Upper lobe of left lung (tissue), 6 donors: ENCODE measurements around the gene SND1. TPM values are rescaled to one million over a fixed set of nuclear protein-coding genes. Genes with fewer than 3 reads are reported as not detected.
A peak's percentile ranks its signal among the peaks of the same experiment; 100 is the strongest.

Experiments
- ATAC-seq, 2 donors: fragments of 200-7000 bp; cut with Tn5 transposase; one replicate each; pipeline ENCODE4 v1.9.1; 2022; ENCODE audit warnings: mild to moderate bottlenecking in 2 of 2, moderate library complexity in 2 of 2; ENCODE audit not compliant: low FRiP score in 2 of 2
- DNase-seq, 2 donors: peaks; one replicate each; pipeline ENCODE4 v3.0.0-alpha.2; 2019 to 2020
- H3K27ac ChIP-seq, 4 donors: fragments of 200-600 bp; sonication (generic); one replicate each; pipeline ENCODE4 v1.5.1; 2016 to 2019
- H3K27me3 ChIP-seq, 4 donors: fragments of 200-600 bp; sonication (generic); one replicate each; pipeline ENCODE4 v1.5.1; 2017 to 2019
- H3K36me3 ChIP-seq, 4 donors: fragments of 200-600 bp; sonication (generic); one replicate each; pipeline ENCODE4 v1.5.1; 2016 to 2019
- H3K4me1 ChIP-seq, 4 donors: fragments of 200-600 bp; sonication (generic); one replicate each; pipeline ENCODE4 v1.5.1; 2018 to 2019
- H3K4me3 ChIP-seq, 4 donors: fragments of 200-600 bp; sonication (generic); one replicate each; pipeline ENCODE4 v1.5.1; 2017 to 2019; ENCODE audit warnings: mild to moderate bottlenecking in 2 of 4, moderate library complexity in 1 of 4
- H3K9me3 ChIP-seq, 4 donors: fragments of 200-600 bp; sonication (generic); one replicate each; pipeline ENCODE4 v1.5.1; 2018 to 2019
- EP300 ChIP-seq, 4 donors: sonication (generic); formaldehyde crosslinking; IDR thresholded peaks; one replicate each; pipeline ENCODE4 v1.5.1; 2017; ENCODE audit warnings: antibody characterized with exemption in 4 of 4, control low read depth in 2 of 4
- POLR2A ChIP-seq, 4 donors: fragments of 450-650 bp; IDR thresholded peaks; one replicate each; pipeline ENCODE4 v1.5.1; 2016 to 2017; ENCODE audit warnings: antibody characterized with exemption in 4 of 4, mild to moderate bottlenecking in 2 of 4
- POLR2AphosphoS5 ChIP-seq, 2 donors: sonication (generic); formaldehyde crosslinking; IDR thresholded peaks; one replicate each; pipeline ENCODE4 v1.5.1; 2017; ENCODE audit warnings: antibody characterized with exemption in 2 of 2
- WGBS, 2 donors: methylation state at CpG; one replicate each; pipeline ENCODE4 v1.1.5; 2017 to 2018; 5-methylcytosine and 5-hydroxymethylcytosine counted together
- total RNA-seq, 6 donors: library from RNA; depleted of rRNA in 4 of 6; stranded (reverse); fragments of >200 nt in 4 of 6; gene quantifications; one replicate each; pipeline versions ENCODE4 v1.1.0 to v1.2.1, GENCODE V29; 2016 to 2021
- TF ChIP-seq, protein P1 (sequence below), 6 experiments: fragments of 450-650 bp in 4 of 6; fragments of 200-600 bp in 2 of 6; sonication (generic) in 2 of 6; IDR thresholded peaks; one replicate each; pipeline ENCODE4 v1.5.1; 2016 to 2019; ENCODE audit warnings: antibody characterized with exemption in 6 of 6
- donor health status: DM: no; HTN: no; CAD: no; lungs with moderate emphysema.
- donor health status: DM: no; HTN: yes; CAD: no; lungs with severe emphysema.

SND1 gene
- total RNA-seq, 6 donors from 2014 or later = 107 to 167 (median 121) TPM

DNA sequence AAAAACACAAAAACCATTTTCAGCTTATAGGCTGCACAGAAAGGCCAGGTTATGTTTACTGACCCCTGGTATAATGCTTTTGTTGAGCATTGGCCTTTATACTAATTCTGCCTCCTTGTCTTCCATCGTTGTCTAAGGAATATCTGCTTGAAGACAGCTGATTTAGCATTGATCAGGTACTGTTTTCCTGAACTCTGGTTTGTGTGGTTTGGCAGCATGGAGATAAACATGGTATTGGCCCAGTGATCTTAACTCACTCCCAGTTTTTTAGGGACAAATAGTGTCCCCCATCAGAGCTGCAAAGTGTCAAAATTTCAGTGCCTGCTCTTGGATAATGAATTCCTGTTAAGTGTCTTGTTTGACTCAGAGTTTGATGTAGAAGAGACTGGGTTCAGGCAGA is 100.8 kb downstream of the SND1 start:
- ATAC-seq = no peak
- peaks cover 0 to 6% (median 0%) of the 10 kb centered on the region in 4 donors for H3K4me1 ChIP-seq
- WGBS, 2 donors = 88 to 89% methylated on average over 1 of the region's 1 CpG
- TF ChIP-seq POLR2A (IDR thresholded peaks at IDR 0.05) (no peak), EP300 (IDR thresholded peaks at IDR 0.05) (no peak), POLR2AphosphoS5 (IDR thresholded peaks at IDR 0.05) (no peak)
- TF ChIP-seq, protein P1, sequence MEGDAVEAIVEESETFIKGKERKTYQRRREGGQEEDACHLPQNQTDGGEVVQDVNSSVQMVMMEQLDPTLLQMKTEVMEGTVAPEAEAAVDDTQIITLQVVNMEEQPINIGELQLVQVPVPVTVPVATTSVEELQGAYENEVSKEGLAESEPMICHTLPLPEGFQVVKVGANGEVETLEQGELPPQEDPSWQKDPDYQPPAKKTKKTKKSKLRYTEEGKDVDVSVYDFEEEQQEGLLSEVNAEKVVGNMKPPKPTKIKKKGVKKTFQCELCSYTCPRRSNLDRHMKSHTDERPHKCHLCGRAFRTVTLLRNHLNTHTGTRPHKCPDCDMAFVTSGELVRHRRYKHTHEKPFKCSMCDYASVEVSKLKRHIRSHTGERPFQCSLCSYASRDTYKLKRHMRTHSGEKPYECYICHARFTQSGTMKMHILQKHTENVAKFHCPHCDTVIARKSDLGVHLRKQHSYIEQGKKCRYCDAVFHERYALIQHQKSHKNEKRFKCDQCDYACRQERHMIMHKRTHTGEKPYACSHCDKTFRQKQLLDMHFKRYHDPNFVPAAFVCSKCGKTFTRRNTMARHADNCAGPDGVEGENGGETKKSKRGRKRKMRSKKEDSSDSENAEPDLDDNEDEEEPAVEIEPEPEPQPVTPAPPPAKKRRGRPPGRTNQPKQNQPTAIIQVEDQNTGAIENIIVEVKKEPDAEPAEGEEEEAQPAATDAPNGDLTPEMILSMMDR (IDR thresholded peaks at IDR 0.05) = no peak
- H3K4me3 ChIP-seq = no peak overlapping the region
- DNase-seq = no peak
- no peaks in the 10 kb centered on the region for H3K27me3 ChIP-seq
- H3K36me3 ChIP-seq = no peaks in the 10 kb centered on the region
- no peaks in the 10 kb centered on the region for H3K9me3 ChIP-seq
- no peak overlapping the region for H3K27ac ChIP-seq

DNA sequence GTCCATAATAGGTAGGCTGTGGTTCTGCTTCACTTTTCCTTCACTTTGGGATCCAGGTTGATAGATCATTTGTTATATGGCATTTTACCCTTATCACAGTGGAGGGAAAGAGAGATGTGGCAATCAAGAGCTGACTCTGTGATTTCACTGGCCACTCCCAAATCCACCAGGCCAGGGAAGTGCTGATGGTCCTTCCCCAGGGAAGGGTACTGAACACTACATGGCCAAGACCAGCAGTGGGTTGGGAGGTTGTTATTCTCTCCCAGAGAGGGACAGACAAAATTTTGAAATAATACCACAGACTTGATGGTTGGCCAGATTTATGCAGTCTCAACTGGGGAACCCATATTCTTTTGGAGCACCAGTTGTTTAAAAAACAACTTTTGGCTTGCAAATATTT is 102.5 kb downstream of the SND1 start:
- no peak for DNase-seq
- Histone ChIP-seq H3K9me3 (no peaks in the 10 kb centered on the region), H3K27me3 (no peaks in the 10 kb centered on the region), H3K4me1 (peaks cover 0 to 6% (median 0%) of the 10 kb centered on the region in 4 donors), H3K27ac (no peak overlapping the region), H3K4me3 (no peak overlapping the region), H3K36me3 (no peaks in the 10 kb centered on the region)
- TF ChIP-seq, protein P1 (IDR thresholded peaks at IDR 0.05) = no peak
- no peak for TF ChIP-seq POLR2A (IDR thresholded peaks at IDR 0.05)
- TF ChIP-seq EP300 (IDR thresholded peaks at IDR 0.05) = no peak
- TF ChIP-seq POLR2AphosphoS5 (IDR thresholded peaks at IDR 0.05) = no peak
- peak in 1 of 2 donors; percentile 34 for ATAC-seq

DNA sequence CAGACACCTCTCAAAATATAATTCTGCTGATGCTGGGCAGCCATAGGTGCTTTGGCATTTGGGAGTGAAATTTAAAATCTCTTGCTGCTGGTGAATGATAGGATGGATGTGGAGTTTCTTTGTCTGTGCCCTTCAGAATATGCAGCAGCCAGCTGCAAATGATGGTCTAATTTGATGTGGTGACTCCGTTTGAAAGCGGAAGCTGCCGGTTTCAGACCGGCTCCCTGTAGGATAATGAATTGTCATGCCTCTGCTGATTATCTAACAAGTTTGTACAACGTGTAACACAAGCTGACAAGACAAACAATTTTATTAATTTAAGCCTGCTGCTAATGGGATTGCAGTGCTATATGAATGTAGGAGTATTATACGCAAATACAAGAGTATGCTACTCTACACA is 103.5 kb downstream of the SND1 start:
- 91 to 94% methylated on average over 6 of the region's 6 CpGs for WGBS, 2 donors
- DNase-seq = no peak
- ATAC-seq = no peak
- Histone ChIP-seq H3K4me3 (no peak overlapping the region), H3K9me3 (no peaks in the 10 kb centered on the region), H3K36me3 (no peaks in the 10 kb centered on the region), H3K27me3 (no peaks in the 10 kb centered on the region), H3K4me1 (peaks cover 0 to 6% (median 0%) of the 10 kb centered on the region in 4 donors), H3K27ac (no peak overlapping the region)
- TF ChIP-seq POLR2AphosphoS5 (IDR thresholded peaks at IDR 0.05) (no peak), EP300 (IDR thresholded peaks at IDR 0.05) (no peak)
- TF ChIP-seq, protein P1 (IDR thresholded peaks at IDR 0.05) = no peak

DNA sequence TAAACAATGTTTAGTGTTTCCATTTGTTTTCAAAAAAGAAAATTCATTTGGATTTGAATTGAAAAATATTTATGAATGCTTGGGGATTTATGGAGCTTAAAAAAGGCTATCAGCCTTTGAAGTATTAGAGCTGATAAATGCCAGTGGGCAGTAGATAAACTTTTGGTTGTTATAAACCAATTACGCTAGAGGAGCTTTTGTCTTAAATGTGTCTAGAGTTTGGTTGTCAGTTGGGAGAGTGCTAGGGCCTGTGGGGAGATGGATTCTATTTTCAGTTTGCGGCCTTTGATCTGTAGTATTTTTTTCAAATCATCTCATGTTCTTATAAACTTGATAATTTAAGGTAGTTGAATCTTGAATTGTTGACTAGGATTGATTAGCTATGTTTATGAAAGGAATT is 104.0 kb downstream of the SND1 start:
- no peak overlapping the region for H3K27ac ChIP-seq
- H3K36me3 ChIP-seq = no peaks in the 10 kb centered on the region
- no peaks in the 10 kb centered on the region for H3K9me3 ChIP-seq
- WGBS, 2 donors = 94 to 95% methylated on average over 2 of the region's 2 CpGs
- TF ChIP-seq POLR2AphosphoS5 (IDR thresholded peaks at IDR 0.05) (no peak), POLR2A (IDR thresholded peaks at IDR 0.05) (no peak)
- H3K4me1 ChIP-seq = peaks cover 0 to 3% (median 0%) of the 10 kb centered on the region in 4 donors
- no peak for DNase-seq
- no peak for ATAC-seq
- H3K4me3 ChIP-seq = no peak overlapping the region
- no peaks in the 10 kb centered on the region for H3K27me3 ChIP-seq

DNA sequence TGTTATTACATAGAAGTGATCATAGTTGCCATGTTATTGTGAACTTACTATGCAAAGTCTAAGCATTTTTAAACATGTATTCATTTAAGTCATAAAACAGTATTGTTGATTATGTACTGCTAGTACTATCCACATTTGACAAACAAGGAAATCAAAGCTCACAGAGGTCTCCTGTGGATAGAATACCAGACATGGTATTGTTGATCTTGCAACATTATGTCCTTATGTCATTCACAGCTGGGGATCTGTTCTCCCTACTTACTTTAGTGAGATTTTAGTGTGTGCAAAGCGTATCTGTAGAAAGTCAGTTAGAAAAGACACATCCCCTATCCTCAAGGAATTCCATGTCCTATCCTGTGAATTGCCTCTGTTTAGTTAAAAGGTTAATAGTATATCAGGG is 106.1 kb downstream of the SND1 start:
- no peak overlapping the region for H3K4me3 ChIP-seq
- no peaks in the 10 kb centered on the region for H3K4me1 ChIP-seq
- ATAC-seq (no peak), DNase-seq (no peak)
- TF ChIP-seq, protein P1 (IDR thresholded peaks at IDR 0.05) = no peak
- TF ChIP-seq EP300 (IDR thresholded peaks at IDR 0.05) (no peak), POLR2A (IDR thresholded peaks at IDR 0.05) (no peak), POLR2AphosphoS5 (IDR thresholded peaks at IDR 0.05) (no peak)
- no peak overlapping the region for H3K27ac ChIP-seq
- H3K36me3 ChIP-seq = no peaks in the 10 kb centered on the region
- no peaks in the 10 kb centered on the region for H3K9me3 ChIP-seq
- 90 to 97% methylated on average over 1 of the region's 1 CpG for WGBS, 2 donors
- H3K27me3 ChIP-seq = no peaks in the 10 kb centered on the region
